HG02610 (cell line): ENCODE data around the gene PLEKHG4.

Experiments
- ATAC-seq: cut with Tn5 transposase; IDR thresholded peaks from one replicate; pipeline ENCODE4 v1.9.1; 2021; ENCODE audit warnings: mild to moderate bottlenecking, moderate library complexity; ENCODE audit not compliant: unreplicated experiment

The PLEKHG4 gene, protein sequence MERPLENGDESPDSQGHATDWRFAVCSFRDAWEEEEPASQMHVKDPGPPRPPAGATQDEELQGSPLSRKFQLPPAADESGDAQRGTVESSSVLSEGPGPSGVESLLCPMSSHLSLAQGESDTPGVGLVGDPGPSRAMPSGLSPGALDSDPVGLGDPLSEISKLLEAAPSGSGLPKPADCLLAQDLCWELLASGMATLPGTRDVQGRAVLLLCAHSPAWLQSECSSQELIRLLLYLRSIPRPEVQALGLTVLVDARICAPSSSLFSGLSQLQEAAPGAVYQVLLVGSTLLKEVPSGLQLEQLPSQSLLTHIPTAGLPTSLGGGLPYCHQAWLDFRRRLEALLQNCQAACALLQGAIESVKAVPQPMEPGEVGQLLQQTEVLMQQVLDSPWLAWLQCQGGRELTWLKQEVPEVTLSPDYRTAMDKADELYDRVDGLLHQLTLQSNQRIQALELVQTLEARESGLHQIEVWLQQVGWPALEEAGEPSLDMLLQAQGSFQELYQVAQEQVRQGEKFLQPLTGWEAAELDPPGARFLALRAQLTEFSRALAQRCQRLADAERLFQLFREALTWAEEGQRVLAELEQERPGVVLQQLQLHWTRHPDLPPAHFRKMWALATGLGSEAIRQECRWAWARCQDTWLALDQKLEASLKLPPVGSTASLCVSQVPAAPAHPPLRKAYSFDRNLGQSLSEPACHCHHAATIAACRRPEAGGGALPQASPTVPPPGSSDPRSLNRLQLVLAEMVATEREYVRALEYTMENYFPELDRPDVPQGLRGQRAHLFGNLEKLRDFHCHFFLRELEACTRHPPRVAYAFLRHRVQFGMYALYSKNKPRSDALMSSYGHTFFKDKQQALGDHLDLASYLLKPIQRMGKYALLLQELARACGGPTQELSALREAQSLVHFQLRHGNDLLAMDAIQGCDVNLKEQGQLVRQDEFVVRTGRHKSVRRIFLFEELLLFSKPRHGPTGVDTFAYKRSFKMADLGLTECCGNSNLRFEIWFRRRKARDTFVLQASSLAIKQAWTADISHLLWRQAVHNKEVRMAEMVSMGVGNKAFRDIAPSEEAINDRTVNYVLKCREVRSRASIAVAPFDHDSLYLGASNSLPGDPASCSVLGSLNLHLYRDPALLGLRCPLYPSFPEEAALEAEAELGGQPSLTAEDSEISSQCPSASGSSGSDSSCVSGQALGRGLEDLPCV

DNA sequence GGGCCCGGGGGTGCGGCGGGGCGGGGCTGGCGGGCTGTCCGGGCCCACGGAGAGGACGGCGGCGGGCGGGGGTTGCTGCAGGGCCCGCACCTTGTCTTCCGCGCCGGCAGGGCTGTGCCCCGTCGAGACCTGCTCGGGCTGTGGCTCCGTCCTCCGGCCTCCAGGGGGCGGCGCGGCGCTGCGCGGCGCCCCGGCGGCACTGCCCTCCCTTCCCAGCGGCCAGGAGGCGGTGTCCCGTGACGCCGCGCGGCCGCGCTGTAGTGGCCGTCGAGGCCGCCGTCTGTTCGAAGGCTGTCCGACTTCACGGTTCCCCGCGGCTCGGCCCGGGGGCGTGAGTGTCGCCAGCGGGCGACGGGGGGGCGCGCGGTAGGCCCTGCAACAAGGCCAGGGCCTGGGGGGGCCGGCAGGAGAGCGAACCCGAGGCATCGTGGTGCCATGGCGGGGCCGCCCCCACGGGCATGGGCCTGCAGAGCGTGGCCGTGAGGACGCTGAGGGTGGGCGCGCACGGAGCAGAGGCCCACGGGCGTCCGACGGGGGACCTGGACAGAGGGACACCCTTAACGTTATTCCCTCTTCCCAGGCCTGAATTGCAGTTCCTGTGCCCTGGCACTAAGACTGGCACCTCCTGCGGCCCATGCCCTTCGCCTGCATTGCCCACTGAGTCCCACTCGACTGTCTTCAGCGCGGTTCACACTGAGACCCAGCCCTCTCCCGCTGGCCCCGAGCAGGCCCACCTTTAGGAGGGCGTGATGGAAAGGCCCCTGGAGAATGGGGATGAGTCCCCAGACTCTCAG is at the start of gene PLEKHG4:
Gene PLEKHG4 (plus strand): TSS at position 237 of the 794 bp plus-strand sequence. CDS start 513 bp downstream, at position 750.
- peak; percentile 80 for ATAC-seq

DNA sequence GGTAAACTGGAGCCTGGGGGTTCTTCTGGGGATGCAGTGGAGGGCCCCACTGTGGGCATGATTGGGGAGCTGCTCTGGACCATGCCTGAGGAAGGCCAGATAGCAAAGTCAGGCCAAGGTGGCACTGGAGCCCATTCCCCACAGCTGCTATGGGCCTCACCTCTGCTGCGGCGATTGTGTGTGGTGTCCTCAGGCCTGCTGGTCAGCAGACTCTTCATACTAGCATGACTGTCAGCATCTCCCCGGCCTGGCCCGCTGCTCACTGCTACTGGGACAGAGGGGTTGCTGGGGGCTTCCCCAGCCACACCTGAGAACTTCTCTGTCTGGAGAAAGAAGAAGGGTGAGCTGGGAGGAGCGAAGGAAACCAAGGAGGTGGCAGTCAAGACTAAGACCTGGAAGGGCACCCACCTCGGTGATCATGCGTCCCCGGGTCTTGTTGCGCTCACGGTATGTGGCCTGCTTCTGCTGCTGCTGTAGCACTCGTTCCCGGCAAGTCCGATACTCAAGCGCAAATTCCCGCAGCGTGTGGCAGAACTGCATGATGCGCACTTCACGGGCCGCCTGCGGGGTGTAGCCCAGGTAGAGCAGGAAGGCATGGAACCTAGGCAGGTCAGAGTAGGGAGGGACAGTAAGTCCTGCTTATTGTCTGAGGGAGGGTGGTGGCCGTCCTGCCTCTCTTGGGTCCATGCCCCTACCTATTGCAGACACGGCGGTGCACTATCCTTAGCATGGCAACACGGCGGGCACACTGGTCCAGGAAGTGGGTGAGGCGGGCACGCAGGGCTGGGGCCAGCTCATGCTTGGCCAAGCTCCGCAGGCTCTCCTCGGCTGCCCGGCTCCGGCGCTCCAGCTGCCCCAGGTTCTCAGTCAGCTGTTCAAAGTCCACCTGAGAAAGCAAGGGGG is 49.2 kb upstream of the PLEKHG4 start:
- ATAC-seq, result no peak

DNA sequence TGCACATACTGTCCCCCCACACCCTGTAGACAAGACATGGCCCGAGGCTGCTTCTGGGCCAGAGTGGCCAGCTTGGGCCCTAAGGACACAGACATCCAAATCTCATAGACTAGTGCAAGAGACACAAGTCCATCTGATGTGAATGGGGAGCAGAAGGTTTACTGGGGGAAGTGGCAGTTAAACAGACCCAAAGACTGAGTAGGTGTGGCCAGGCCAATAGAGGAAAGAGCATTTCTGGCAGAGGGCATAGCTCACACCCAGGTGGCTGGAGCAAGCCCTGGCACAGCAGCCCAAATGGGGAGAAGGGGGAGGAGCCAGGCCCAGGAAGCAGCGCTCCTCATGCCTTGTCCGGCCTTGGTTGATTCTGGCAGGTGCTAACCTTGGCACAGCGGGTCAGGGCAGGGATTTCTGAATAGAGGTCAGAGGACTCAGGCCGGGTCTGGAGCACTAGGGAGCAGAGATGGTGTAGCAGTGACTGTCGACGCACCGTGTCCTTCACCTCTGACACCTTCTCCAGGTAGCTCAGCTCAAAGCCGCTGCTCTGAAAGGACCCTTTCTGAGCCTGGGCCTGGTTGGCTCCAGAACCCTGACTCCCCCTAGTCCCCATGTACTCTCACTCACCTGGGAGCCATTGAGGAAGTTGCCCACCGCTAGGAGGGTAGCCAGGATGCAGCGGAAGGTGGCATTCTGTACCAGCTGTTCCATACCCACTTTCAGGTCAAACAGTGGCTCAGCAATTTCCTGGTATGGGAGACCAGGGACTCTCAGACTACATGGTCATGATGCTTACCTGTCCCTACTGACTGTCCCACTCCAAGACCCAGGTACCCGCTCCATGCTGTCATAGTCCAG is 48.3 kb upstream of the PLEKHG4 start:
- ATAC-seq, result no peak

DNA sequence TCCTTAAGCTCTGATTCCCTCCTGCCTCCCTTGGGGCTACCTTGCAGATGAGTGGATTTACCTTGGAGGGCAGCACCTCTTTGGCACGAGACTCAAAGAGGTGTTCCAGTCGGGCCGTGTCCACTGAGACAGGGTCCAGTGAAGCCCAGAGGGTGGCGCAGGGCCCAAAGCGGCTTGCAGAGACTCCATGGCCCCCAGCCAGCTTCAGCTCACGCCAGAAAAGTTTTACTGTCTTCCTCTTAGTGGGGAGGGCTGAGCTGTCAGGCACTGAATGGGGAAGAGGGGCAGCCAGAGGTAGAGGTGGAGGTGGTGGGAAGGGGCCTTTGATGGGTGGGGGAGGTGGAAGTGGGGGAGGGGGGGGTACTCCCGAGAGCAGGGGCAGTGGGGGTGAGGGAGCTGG is 45.7 kb upstream of the PLEKHG4 start:
- ATAC-seq, result no peak

DNA sequence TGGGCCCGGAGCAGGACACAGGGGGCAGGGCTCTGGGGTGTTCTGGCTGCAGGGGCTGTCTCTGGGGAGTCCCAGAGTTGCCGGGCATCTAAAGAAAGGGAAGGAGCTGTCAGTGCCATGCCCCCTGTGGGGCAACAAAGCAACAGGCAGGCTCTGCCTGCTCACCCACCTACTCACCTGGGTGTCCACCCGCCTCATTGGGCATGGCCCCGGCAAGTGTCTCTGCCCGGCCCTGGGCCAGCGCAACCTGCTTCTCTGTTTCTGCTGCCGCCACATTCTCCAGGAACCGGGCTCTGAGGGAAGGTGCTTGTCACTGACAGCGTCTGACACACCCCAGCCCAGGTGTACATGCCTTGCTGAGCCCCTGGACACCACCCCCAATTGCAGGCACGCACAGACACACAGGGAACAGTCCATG is 45.1 kb upstream of the PLEKHG4 start:
- ATAC-seq, result no peak

DNA sequence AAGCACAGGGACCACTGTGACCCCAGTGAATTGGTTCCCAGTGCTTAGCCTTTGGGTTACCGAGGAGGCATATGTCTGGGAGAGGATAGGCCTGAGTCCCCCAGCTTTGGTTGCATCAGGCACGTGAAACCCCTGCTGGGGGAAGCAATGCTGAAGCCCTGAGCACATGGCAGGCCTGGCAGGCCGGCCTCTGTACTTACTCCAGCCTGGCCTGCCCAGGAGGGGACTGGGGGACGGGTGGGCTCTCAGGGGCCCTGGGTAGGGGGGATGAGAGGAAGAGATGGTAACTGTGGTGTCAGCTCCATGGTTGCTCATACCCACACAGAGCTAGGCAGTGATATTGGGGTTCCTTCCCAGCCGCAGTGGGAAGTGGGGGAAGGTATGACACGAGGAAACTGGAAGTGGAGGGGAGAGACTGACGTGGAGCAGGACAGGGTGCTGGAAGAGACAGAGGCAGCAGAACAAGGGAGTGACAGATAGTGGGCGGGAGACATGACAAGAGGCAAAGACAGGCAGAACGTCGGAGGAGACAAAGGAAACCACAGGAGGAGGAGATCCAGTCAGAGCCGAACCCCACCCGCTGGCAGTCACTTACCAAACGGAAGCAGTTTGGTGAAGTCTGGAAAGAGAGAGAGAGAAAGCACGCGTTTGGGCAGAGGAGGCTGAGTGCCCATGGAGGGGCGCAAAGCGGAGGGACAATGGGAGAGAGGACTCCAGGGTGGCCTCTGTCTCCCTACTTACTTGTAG is 43.3 kb upstream of the PLEKHG4 start:
- no peak for ATAC-seq

DNA sequence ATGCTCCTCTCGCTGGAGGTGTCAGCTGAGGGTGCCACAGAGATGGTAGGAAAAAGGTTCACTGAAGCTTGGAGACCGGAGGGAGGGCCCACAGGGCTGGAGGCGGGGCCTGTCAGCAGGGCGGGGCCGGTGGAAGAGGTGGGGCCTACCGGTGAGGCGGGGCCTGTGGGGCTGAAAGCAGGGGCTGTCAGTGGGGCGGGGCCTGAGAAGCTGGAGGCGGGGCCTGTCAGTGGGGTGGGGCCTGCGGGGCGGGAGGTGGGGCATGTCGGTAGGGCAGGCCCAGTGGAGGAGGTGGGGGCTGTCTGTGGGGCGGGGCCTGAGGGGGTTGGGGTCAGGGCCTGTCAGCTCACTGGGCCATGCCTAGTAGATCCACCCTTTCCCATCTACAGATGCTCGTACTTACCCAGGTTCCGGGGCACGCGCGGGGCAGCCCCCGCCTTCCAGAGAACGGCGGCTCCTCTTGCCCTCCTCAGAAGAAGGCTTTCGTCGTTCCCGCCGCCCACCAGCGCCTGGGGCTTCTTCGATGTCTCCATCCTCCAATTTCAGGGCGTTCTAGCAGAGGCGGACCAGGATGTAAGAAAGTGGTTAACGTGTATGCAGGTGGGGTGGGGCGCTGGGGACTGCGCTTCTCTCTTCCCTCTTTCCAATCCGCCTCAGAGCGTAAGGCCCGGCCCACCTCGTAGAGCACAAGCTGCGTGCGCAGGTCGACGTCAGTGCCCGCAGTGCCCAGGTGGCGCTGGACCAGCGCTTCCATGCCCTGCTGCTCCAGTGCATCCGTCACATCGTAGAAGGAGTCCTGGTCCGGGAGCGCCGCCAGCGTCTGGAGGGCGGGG is 42.6 kb upstream of the PLEKHG4 start:
- no peak for ATAC-seq

DNA sequence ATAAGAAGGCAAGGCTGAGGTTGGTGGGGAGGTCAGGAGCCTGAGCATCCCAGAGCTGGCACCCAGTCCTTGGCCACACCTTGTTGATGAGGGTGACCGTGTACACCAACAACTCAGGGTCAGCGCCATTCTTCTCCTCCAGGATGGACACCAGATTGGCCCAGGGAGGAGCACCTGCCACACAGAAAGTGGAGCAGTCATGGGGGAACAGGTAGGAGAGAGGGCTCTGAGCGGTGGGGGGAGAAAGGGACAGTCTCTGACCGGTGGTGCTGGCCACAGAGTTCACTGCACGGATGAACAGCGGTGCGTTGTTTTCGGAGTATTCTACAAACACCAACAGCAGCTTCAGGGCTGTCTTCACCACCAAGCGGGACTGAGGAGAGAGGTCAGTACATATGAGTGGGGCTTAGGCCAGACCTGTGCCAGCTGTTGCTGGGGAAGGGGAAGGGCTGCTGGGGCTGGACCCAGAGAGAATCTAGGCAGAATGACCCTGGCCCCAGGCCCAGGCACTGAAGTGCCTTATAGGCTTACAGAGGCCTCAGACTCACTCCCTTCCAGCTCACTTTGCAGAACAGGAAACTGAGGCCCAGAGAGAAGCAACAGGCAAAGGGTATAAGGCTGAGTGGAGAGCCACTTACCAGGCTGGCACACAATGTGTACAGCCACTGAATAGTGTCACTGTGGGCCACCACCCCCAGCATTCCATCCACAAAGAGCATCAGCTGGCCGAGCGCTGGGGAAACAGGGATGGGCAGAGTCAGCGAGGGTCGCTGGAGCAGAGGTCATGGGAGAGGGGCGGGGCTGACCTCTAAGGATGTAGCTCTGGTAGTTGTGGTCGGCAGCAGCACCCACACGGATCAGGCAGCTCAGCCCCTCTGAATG is 41.7 kb upstream of the PLEKHG4 start:
- ATAC-seq, result no peak

DNA sequence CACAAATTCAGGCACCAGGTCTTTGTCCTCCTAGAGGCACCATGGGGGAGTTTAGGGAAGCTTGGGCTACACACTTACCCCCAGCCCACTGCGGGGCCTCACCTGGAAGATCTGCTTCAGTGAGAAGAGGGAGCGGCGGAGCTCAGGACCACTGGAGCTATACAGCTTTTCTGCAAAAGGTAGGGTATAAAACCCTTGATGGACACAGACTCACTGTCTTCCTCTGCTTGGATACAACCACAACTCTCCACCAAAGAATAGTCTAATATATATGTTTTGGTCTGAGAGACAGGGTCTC is 41.1 kb upstream of the PLEKHG4 start:
- no peak for ATAC-seq

DNA sequence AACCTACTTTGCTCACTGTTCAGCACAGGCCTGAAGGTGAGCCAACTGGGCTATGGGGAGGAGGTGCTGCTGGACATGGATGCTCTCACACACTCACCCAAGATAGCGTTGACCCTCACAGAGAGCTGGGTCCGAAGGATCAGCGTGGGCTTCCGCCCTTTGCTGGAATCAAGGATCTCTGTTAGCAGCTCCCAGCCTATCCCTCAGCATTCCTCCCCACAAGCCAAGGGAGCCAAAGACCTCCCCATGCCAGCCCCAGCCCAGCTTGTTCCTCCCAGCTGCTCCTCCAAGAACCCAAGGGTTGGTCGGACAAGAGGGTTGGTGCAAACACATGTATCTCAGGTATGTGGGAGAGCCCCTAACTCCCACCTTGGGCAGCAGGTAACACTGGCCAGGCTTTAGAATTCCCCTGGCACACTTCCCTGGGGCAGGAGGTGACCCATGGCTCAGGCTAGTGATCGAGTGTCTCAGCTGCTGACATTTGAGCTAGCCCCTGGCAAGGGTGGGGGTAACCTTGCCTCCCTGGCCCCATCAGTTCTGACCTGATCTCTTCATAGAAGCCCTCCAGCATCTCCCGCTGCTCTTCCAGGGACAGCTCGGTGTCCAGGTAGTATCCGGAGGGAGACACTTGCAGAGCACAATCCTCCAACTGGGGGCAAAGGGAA is 40.4 kb upstream of the PLEKHG4 start:
- no peak for ATAC-seq

DNA sequence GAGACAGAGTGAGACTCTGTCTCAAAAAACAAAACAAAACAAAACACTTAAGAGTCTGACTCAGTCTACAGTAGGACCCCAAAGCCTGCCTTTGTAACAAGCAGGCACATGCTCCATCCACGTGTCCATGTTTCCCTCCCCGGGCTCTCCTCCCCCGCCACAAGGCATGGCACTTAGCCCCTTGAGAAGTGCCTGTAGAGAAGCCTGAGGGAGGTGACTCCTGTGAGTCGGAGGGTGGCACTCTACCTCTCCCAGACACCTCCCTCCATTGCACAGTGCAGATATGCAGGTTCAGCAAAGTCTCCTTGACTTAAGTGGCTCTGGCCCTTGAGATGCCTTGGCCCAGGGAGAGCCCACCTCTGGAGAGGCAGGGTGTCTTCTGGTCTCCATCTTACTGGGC is 38.8 kb upstream of the PLEKHG4 start:
- no peak for ATAC-seq

DNA sequence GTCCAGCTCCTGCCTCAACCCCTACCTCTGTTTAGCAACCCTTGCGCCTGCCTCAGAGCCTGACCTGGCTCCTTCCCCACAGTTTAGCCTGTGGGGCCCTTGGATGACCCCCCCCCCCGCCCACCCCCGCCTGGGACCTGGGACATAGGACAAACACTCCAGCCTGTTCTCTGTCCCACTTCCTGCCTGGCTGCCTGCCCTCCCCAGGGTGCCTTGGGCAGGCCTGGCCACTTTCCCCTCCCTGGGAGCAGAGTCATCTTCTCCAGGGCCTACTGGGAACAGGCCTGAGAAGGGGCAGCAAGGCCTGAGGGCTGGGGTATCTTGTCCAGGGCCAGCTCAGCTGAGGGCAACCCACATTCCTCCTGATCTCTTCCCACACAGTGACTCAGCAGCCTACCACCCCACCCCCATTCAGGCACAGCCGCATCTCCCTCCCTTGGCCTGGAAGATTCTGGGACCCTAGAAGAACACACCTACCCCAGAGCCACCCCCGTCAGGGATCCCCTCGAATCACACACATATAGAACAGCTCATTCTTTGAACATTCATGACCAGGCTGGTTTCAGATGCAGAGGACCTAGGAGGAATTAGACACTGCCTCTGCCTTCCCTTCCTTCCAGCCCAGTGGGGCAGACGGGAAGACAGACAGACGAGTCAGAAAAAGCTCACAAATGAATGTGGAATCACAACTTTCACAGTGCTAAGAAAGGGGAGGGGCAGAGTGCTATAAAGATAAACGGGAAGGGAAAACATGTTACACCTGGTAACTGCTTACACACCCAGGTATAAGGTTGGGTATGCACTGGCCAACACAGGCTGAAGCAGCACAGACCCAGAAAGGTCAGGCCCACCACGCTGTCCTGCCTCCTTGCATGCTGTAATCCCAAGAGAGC is 38.1 kb upstream of the PLEKHG4 start:
- ATAC-seq, result no peak

DNA sequence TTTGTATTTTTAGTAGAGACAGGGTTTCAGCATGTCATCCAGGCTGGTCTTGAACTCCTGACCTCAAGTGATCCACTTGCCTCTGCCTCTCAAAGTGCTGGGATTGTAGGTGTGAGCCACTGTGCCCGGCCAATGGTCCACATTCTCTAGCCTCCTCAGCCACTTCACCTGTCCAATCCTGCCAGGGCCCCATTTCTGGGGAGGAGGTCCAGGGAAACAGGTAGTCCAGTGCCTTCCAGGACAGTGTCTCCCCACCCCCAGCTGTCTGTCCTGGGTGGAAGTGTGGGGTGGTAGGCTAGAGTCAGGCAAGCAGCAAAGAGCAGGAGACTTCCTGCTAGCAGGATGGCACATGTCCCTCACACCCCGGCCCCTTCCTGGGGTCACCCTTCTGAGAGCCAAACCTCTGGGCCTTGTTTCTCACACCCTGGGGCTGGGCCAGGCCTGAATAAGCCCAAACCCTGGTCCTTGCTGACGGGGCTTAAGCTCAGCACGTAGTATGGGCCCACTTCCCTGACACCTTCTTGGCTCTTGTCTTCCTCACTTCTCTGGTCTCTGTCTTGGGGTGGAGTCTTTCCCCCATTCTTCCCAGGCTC is 37.1 kb upstream of the PLEKHG4 start:
- ATAC-seq, result no peak

DNA sequence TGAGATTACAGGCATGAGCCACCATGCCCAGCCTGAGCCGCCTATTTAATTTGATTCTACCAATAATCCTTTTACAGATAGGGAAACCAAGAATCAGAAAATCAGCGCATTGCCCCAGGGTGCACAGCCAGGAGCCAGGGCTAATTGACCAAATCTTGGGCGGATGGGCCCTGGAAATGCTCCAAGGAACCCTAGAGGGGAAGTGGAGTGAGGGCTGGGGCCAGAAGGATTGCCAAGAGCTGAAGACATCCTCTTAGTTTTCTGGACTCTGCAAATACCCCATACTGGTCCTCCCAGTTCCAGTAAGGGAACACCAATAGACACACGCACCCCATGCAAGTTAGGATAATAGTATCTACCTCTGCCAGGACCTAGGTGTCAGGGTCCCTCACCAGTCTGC is 35.9 kb upstream of the PLEKHG4 start:
- ATAC-seq, result no peak
